HG03460 (cell line): ENCODE measurements around the gene STK36.

ENCODE experiments used
- ATAC-seq: cut with Tn5 transposase; IDR thresholded peaks from one replicate; pipeline ENCODE4 v1.9.1; 2021; ENCODE audit not compliant: unreplicated experiment

The STK36 gene

DNA sequence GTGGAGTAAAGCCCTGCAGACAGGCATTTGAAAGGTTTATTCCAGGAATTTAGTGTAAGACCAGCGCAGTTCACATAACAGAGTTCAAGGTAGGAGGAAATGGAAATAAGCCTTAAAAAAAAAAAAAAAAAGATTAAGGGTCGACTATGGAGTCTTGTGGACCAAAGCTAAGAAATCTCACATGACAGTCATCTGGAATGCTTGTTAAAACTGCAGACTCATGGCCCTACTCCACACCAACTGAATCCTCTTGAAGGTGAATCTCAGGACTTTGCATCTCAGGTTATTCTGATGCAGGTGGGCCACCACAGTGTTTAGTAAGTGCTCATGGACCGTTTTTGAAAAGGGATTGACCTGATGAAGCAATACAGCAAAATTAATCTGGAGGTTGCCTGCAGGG, 47.6 kb downstream of the STK36 start:
- no peak for ATAC-seq

DNA sequence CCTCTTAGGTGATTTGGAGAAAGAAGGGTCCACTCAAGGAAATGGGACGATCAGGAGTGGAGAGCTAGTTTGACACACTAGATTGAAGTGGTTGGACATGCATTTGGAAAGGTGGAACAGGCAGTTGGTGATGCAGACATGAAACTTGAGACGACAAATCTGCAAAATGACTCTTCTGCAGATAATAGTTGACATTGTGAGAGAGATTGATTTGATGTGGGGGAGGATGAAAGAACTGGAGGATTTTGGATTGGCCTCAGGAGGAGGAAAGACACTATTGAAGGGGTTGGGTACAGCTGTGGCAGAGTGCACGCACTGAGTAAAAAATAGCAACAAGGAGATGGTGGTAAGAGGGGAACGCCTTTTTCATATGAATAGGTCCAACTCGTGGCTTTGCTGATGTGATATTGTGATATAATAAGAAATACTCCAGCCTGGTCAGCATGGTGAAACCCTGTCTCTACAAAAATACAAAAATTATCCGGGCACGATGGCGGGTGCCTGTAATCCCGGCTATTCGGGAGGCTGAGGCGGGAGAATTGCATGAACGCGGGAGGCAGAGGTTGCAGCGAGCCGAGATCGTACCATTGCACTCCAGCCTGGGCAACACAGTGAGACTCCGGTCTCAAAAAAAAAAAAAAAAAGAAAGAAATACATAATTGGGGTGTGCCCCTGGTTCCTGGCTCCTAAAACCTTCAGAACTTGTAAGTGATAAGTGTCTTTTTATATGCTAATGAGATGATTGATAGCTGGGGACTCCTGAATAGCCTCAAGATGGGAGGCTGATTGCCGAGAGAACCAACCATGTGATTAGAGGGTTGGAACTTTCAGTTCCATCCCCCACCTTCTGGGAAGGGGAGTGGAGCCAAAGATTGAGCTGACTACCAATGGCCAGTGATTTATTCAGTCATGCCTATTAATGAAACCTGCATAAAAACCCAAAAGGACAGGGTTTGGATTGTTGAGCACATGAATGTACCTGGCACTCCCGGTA, 48.5 kb downstream of the STK36 start:
- ATAC-seq = no peak

DNA sequence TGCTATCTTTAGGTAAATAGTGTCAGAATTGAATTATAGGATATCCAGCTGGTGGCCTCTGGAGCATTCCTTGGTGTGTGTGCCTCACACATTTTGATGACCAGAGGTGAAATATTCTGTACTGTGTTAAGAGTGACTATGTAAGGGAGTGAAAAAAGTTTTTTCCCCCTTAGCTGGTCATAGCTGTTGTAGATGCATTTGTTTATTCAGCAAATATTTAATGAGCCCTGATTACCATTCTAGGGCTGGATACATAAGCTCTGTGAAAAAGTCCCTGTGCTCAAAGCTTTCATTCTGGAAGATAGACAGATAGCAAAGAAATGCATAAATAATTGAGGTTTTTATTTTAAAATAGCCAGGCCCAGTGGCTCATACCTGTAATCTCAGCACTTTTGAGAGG, 49.6 kb downstream of the STK36 start:
- no peak for ATAC-seq

DNA sequence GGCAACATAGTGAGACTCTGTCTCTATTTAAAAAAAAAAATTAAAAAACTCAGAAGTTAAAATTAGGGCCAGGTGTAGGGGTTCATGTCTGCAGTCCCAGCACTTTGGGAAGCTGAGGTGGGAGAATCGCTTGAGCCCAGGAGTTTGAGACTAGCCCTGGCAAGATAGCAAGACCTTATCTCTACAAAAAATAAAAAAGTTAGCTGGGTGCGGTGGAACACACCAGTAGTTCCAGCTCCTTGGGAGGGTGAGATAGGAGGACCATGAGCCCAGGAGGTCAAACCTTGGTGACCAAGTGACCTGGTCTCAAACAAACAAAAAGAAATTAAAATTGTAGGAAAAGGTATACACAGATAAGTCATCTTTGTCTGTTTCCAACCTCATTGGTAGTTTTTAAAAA, 50.0 kb downstream of the STK36 start:
- no peak for ATAC-seq

DNA sequence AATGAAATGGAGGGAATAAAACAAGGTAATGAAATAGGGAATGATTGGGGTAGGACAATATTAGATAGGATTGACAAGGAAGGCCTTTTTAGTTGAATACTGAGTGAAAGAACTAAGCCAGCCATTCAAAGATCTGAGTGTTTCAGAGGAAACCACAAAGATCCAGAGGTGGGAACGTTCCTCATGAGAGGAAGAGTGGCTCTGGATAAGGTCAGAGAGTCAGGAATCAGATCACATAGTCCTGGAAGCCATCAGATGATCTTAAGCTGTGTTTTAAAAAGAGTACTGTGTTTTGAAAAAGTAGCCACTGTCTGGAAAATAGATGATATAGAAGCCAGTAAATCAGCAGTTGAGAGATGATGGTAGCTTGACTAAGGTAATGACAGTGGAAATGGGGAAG, 50.5 kb downstream of the STK36 start:
- no peak for ATAC-seq

DNA sequence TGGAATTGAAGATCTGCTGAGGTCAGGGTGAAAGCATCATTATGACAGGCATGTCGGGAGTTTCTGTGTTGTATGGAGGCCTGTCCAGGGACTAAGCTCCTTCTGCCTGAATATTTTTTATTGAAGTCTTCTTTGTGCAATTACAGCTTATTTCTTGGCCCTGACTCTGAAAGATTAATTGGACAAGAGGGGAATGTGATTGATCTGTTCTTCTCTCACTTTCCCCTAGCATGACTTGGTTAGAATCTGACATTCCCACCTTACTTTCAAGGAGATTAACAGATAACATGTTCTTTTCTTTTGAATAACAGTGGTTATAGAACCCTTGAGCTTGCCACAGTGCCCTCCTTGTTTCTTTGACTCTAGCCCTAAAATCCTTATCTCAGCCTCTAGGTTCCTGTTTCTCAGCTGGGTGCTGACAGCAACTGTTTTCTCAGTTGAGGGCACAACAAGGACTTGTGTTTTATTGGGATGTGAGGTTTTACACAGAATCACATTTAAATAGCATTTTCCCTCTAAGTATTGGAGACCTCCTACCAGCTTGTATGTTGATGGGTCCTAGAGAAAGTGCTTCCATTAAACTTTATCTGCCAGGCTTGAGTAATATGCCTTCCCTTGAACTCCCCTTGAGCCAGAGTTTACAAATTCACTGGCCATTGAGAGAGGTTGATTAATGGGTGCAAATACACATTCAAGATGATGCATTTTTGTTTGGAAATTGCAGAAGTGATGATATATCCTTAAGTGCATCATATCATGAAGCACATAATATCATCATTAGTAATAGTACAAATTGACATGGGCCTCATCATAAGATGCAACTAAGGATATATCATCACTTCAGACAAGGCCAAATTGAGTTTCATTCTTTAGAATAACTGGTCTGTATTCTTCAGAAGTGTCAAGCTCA, 51.2 kb downstream of the STK36 start:
- ATAC-seq = no peak

DNA sequence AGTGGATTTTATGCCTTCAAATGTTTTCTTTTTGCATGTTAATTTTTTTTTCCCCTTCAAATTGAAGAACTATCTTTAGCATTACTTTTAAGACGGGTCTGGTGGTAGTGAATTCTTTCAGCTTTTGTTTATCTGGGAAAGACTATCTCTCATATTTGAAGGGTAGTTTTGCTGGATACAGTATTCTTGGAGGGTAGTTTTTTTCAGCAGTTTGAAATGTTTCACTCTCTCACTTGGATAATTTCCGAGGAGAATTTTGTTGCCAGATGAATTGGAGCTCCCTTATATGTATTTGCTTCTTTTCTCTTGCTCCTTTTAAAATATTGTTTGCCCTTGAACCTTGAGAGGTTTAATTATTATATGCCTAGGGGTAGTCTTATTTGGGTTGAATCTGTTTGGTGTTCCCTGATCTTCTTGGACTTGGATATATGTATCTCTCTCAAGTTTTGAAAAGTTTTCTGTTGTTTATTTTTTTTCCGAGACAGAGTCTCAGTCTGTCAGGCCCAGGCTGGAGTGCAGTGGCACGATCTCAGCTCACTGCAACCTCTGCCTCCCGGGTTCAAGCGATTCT, 54.2 kb downstream of the STK36 start:
- no peak for ATAC-seq

DNA sequence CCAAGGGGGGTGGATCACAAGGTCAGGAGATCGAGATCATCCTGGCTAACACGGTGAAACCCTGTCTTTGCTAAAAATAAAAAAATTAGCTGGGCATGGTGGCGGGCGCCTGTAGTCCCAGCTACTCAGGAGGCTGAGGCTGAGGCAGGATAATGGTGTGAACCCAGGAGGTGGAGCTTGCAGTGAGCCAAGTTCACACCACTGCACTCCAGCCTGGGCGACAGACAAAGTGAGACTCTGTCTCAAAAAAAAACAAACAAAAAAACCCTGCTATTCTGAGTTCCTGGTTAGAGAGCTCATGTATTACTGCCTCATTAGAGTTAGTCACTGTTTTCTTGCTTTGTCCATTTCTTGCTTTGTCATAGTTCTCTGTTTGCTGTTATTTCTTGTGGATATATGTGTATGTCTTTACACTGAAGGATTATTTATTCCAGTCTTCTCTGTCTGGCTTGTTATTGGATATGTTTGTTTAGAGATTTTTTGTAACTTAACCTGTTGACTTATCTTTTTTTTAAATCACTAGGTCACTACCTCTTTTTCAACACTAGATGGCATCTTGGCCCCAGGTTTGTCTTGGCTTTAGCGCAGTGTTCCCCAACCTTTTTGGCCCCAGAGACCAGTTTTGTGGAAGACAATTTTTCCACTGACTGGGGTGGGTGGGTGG, 55.7 kb downstream of the STK36 start:
- no peak for ATAC-seq

DNA sequence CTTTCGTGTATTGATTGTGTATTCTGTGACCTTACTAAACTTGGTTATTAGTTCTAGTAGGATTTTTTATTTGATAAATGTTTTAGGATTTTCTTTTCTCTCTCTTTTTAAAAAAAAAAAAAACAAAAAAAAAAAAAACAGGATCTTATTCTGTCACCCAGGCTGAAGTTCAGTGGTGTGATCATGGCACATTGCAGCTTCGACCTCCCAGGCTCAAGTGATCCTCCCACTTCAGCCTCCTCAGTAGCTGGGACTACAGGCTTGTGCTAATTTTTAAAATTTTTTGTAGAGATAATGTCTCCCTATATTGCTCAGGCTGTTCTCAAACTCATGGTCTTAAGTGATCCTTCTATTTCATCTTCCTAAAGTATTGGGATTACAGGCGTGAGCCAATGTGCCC, 57.8 kb downstream of the STK36 start:
- ATAC-seq = no peak

DNA sequence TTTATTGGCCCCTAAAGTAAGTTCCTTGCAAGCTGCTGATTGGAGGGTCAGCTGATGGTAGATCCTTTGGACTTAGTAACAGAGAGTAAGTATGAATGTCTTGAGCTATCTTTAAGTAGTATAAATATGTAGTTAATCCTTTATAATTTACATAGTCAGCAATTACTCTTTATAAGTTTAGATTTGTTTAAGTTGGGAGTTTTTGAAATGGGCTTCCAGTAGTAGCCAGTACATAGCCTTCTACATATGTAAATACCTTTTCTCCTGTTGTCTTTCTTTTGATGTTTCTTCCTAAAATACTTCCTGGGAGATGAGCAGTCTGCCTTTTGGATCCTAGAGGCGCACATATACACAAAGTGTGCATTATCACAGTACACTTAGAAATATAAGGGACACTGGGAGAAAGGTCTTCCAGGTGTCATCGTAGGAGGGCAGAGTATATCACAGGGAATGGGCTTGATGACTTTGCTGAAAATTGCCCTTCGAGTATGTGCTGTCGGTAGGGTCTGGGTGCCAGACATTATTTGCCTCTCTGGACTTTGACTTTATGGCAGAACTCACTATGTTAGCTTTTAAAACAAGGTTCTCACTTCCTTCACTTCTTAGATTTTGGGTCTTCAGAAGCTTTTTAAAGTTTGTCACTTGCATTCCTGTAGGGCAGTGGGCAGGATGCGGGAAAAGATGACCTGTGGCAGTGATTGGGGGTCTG, 60.3 kb downstream of the STK36 start:
- no peak for ATAC-seq

DNA sequence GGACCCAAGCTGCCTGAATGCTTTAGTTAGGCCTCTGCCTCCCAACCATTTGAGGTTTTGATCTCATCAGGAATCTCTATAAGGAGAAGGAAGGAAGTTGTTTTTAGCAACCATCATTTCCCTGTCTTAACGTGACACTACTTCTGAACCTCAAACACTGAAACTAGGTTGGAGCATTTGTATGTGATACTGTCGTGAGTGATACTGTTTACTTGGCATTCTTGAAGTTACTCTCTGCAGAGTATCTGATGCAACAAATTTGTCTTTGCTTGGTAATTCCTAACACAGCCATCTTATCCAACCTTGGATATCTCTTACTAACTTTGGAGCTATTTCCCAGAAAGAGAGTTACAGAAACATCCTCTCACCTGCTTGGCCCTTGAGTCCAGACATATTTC, 60.9 kb downstream of the STK36 start:
- ATAC-seq = no peak

DNA sequence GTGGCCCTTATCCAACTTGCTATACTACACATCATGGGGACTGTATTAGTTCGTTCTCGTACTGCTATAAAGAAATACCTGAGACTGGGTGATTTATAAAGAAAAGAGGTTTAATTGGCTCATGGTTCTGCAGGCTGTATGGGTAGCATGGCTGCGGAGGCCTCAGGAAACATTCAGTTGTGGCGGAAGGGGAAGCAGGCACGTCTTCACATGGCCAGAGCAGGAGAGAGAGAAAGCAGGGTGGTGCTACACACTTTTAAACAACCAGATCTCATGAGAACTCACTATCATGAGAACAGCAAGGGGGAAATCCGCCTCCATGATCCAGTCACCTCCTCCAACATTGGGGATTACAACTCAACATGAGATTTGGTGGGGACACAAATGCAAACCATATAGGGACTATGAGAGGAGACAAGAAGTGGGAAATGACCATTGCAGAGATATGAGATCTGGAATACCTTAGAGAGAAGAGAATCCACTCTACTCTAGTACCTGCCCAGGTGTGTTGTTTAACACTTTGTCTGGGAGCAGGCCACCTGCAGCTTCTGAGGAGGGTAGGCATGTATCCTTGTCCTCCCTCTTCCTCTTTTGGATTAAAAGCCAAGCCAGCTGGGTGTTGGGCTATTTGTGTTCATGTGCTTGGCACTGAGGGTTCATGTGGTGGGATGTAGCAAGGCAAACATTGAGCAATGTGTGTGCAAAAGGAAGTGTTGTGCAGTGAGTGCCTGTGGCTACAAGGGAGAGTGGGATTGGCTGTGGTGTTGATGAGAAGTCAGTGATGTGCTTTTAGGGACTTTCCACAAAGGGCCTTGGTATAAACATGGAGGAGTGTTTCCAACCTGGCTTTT, 61.5 kb downstream of the STK36 start:
- no peak for ATAC-seq

DNA sequence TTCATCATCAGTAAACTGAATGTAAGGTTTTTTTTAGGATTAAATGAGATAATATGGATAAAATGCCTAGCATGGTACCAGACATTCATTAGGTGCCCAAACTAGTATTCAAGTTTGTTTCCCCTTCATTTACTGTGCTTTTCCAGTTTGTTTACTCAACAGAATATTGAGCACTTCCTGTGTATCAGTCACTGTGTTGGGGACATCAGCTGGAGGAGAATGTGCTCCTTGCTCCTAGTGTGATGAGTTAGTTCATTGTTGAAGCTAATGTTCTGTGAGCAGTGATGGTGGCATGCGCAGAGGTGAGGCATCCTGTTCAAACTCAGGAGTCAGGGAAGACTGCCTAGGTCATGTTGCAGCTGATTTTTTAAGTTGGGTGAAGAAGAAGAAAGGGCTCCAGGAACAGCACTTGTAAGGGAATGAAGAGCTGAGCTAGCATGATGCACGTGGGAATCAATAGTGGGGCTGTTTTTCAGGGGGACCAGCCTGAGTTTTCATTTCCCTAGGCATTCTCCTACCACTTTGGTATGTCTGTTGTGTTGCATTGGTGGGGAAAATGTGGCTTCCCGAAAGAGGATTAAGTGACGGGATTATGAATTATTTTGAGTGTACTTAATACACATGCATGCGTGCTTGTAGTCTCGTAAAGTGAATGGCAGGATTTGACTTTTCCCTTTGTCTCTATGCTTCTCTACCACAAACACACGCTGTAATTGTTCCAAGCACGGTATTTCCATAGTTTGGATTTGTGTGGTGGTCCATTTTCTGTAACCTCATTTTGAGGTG, 62.5 kb downstream of the STK36 start:
- no peak for ATAC-seq

DNA sequence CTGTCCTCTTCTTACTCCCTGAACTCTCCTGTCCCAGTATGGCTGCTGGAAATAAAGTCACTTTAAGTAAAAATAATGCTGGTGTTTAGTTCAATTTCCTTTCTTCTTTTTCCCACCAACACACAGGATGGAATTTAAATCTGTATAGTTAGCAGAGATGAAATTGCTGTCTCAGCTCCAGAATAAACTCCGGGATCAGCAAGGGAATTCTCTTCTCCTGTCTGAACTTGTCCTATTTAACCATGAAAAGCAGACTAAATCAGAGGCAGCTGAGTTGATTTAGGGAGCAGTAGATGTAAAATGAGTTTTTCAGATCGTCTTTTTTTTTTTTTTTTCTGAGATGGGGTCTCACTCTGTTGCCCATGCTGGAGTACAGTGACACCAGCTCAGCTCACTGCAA, 64.6 kb downstream of the STK36 start:
- no peak for ATAC-seq

DNA sequence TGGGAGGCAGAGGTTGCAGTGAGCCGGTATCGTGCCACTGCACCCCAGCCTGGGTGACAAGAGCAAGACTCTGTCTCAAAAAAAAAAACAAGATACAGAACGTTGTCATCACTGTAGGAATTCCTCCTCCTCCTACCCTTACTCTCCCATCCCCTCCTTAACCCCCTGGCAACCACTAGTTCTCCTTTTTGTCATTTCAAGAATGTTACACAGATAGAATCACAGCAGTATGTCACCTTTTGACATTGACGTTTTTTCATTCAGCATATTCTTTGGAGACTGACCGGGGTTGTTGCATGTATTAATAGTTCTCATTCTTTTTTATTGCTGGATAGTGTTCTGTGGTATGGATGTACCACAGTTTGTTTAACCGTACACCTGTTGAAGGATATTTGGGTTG, 71.2 kb downstream of the STK36 start:
- no peak for ATAC-seq

DNA sequence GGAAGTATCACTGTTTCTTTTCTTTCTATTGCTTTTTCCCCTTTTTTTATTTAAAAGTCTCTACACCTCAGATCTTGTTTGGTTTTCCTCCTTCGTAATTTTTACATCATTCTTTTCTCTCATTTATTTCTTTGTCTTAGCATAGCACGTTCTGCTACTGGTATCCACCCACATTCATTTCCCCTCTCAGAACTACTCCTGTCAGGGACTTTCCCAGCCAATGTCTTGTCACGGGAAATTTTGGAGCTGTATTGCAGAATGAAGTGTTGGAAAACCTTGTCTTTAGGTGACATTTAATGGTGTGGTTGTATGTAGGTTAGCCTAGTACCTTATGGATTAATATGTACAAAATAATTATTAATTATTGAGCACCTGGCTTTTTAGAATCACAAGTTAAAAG, 72.7 kb downstream of the STK36 start:
- no peak for ATAC-seq

DNA sequence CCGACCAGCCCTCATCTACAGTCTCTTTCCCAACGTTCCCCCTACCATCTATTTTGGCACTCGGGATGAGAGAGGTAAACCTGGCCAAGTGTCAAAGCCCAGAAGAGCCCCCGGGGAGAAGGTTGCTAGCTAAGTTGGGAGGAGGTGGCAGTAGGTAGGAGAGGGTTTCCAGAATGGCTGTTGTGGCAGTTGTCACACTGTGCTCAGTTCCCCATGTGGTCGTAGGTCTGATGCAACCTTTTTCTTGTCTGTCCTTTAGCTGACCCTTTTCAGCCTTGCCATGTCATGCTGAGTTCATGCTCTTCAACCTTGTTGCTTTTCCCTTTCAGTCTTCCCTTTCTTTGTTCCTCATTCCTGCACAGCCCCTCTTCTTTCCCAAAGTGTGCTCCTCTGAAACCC, 73.3 kb downstream of the STK36 start:
- no peak for ATAC-seq

DNA sequence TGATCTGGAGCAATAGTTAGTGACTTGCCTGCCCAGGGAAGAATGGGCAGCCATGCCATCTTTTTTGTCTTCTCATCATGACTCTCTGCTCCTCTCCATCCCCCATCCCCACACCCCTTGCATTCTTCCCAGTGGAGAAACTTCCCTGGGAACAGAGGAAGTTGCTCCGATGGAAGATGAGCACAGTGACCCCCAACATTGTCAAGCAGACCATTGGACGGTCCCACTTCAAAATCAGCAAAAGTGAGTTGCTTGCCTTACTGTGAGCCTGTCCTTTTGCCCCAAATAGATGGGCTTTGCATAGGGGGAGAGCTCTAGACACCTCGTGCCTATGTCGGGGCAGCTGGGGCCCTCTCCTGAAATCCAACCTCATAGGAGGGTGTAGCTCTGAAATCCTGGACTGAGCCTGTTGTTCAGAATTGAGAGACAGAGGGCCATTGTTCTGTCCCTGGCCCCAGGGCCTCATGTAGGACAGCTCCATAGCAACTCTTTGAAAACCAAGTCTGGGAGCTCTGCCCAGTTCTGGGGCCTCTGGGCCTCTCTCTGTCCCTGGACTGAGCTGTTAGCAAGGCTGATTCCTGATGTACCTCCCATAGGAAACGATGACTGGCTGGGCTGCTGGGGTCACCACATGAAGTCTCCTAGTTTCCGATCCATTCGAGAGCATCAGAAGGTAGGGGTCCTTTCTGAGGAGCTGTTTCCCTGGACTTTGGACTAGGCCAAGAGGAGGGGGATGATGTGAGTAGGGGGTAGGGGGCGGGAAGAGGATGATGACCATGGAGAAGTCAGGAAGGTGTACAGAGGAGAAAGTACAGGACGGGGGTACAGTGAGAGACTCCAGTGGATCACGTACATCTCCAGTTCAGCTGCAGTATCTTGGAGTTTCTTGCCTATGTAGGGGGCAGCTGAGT, 73.9 kb downstream of the STK36 start:
- no peak for ATAC-seq
